SK-MEL-5 (cell line): ENCODE measurements around the gene PRKD3. TPM values are rescaled to one million over a fixed set of nuclear protein-coding genes. Genes with fewer than 3 reads are reported as not detected.
A peak's percentile ranks its signal among the peaks of the same experiment; 100 is the strongest.

Experiments used
- DNase-seq: peaks from one replicate; pipeline ENCODE4 v3.0.0-alpha.2; 2016; ENCODE audit warnings: low read depth, low spot score
- in situ Hi-C: cut with HindIII; loops from 2 replicates; pipeline ENCODE4 v1.10.0; 2016; ENCODE audit warnings: low sequenced_read_pairs, high pct_unique_total_duplicates, low pct_unique_long_range_greater_than_20kb
- polyA plus RNA-seq, 2 experiments: library from polyadenylated mRNA; depleted of rRNA; stranded (reverse); fragments of >200 nt; gene quantifications; 2 replicates each; pipeline ENCODE4 v1.2.3, GENCODE V29; 2015
- total RNA-seq: library from RNA; depleted of rRNA; stranded (reverse); fragments of >200 nt; shearing (Covaris generic); gene quantifications from 2 replicates; pipeline ENCODE4 v1.2.3, GENCODE V29; 2014; rRNA removed

The PRKD3 gene
- 440 and 449 TPM in 2 replicates for total RNA-seq
- polyA plus RNA-seq (2015; cell fraction: cytosol; rRNA removed) = 173 and 283 TPM in 2 replicates
- polyA plus RNA-seq (2015; cell fraction: nucleus; rRNA removed) = 328 and 374 TPM in 2 replicates

GRCh38 chr2:37324786-37325624 lies at the start of gene PRKD3:
Gene PRKD3 (minus strand): TSS chr2:37324833. CDS start chr2:37316524, 8,309 bp downstream.
- peak; percentile 64 for DNase-seq
- in situ Hi-C loops = no loop called here

- in situ Hi-C loops = no loop called here
These were observed 47.4 kb upstream of the PRKD3 start for GRCh38 chr2:37372000-37372399.

GRCh38 chr2:37370666-37371065 lies 46.0 kb upstream of the PRKD3 start:
- no peak for DNase-seq
- in situ Hi-C loops = no loop called here

More at GRCh38 chr2:37372000-37372399, 47.4 kb upstream of the PRKD3 start:
- no peak for DNase-seq

GRCh38 chr2:37367984-37368383 lies 43.4 kb upstream of the PRKD3 start:
- in situ Hi-C loops = no loop called here
- DNase-seq = no peak

- in situ Hi-C loops = no loop called here
- DNase-seq = no peak
These were observed 42.7 kb upstream of the PRKD3 start for GRCh38 chr2:37367310-37367709.

- in situ Hi-C loops = no loop called here
- DNase-seq = peak; percentile 97
These were observed 42.1 kb upstream of the PRKD3 start for GRCh38 chr2:37366773-37367172.

GRCh38 chr2:37365669-37366068 lies 41.0 kb upstream of the PRKD3 start:
- no peak for DNase-seq
- in situ Hi-C loops = no loop called here

- DNase-seq = no peak
- in situ Hi-C loops = no loop called here
These were observed 39.7 kb upstream of the PRKD3 start for GRCh38 chr2:37364351-37364750.

GRCh38 chr2:37361994-37362698 lies 37.5 kb upstream of the PRKD3 start:
- no peak for DNase-seq
- in situ Hi-C loops = no loop called here

- in situ Hi-C loops = no loop called here
These were observed 36.7 kb upstream of the PRKD3 start for GRCh38 chr2:37361216-37361815.

GRCh38 chr2:37358466-37358865 lies 33.8 kb upstream of the PRKD3 start:
- DNase-seq = no peak
- in situ Hi-C loops = no loop called here

More at GRCh38 chr2:37361216-37361815, 36.7 kb upstream of the PRKD3 start:
- DNase-seq = no peak

GRCh38 chr2:37357530-37357929 lies 32.9 kb upstream of the PRKD3 start:
- in situ Hi-C loops = no loop called here
- no peak for DNase-seq

GRCh38 chr2:37357069-37357468 lies 32.4 kb upstream of the PRKD3 start:
- no peak for DNase-seq
- in situ Hi-C loops = no loop called here

GRCh38 chr2:37356299-37356698 lies 31.7 kb upstream of the PRKD3 start:
- in situ Hi-C loops = no loop called here
- DNase-seq = no peak

- DNase-seq = no peak
- in situ Hi-C loops = no loop called here
These were observed 31.1 kb upstream of the PRKD3 start for GRCh38 chr2:37355735-37356134.

- in situ Hi-C loops = no loop called here
These were observed 29.9 kb upstream of the PRKD3 start for GRCh38 chr2:37354531-37354930.

GRCh38 chr2:37350034-37350433 lies 25.4 kb upstream of the PRKD3 start:
- no peak for DNase-seq
- in situ Hi-C loops = no loop called here

More at GRCh38 chr2:37354531-37354930, 29.9 kb upstream of the PRKD3 start:
- DNase-seq = no peak

- in situ Hi-C loops = no loop called here
- DNase-seq = no peak
These were observed 24.7 kb upstream of the PRKD3 start for GRCh38 chr2:37349231-37349860.
